Keratinocyte (primary cell): ENCODE data around the gene PCCA. TPM values are rescaled to one million over a fixed set of nuclear protein-coding genes. Genes with fewer than 3 reads are reported as not detected.
"Not testable (repeated sequence)": the region's sequence is repeated elsewhere in the genome, so short reads cannot be mapped to it uniquely, and the experiment has no call there.

Experiments
- DNase-seq: peaks from one replicate; pipeline ENCODE4 v3.0.0-alpha.2; 2011; ENCODE audit warnings: low read depth, missing footprints, low spot score
- FAIRE-seq: peaks from 2 replicates; lab custom pipeline; 2011; peaks lifted over from hg19 to GRCh38; lab: Jason Lieb, UNC
- H2AFZ ChIP-seq: 2 replicates; pipeline ENCODE4 v1.6.0; 2012; ENCODE audit warnings: low read length, control low read depth, inconsistent platforms; ENCODE audit not compliant: control insufficient read depth
- H3K27ac ChIP-seq: 2 replicates; pipeline ENCODE4 v1.5.1; 2011; ENCODE audit warnings: low read length; ENCODE audit not compliant: control insufficient read depth, insufficient read depth
- H3K27me3 ChIP-seq: 3 replicates; pipeline ENCODE4 v1.6.0; 2011; ENCODE audit warnings: low read length; ENCODE audit not compliant: control insufficient read depth, insufficient read depth; ENCODE audit errors: extremely low read depth
- H3K36me3 ChIP-seq, 2 experiments: 2 replicates in 1 of 2; 3 replicates in 1 of 2; pipeline ENCODE4 v1.5.1; 2011; ENCODE audit warnings: low read length in 2 of 2, mild to moderate bottlenecking in 1 of 2; ENCODE audit not compliant: control insufficient read depth in 2 of 2, insufficient read depth in 2 of 2; ENCODE audit errors: extremely low read depth in 1 of 2
- H3K4me1 ChIP-seq: 3 replicates; pipeline ENCODE4 v1.5.1; 2011; ENCODE audit warnings: low read length; ENCODE audit not compliant: control insufficient read depth, insufficient read depth; ENCODE audit errors: extremely low read depth
- H3K4me2 ChIP-seq: 3 replicates; pipeline ENCODE4 v1.6.0; 2011; ENCODE audit warnings: low read depth, low read length; ENCODE audit not compliant: control insufficient read depth, insufficient read depth; ENCODE audit errors: extremely low read depth
- H3K4me3 ChIP-seq, 3 experiments: fragments of 200-600 bp in 1 of 3; sonication (generic) in 1 of 3; 2 replicates in 2 of 3; 3 replicates in 1 of 3; pipeline ENCODE4 v1.5.1; 2011 to 2016; ENCODE audit warnings: low read length in 3 of 3, mild to moderate bottlenecking in 3 of 3, control low read depth in 2 of 3, inconsistent platforms in 1 of 3, low read depth in 1 of 3, mixed read lengths in 1 of 3, mixed run types in 1 of 3, moderate library complexity in 1 of 3; ENCODE audit not compliant: control insufficient read depth in 2 of 3, insufficient read depth in 2 of 3; ENCODE audit errors: extremely low read depth in 1 of 3
- H3K79me2 ChIP-seq: 2 replicates; pipeline ENCODE4 v1.6.0; 2012; ENCODE audit warnings: low read length; ENCODE audit not compliant: control insufficient read depth, insufficient read depth
- H3K9ac ChIP-seq: 3 replicates; pipeline ENCODE4 v1.6.0; 2011; ENCODE audit warnings: low read length; ENCODE audit not compliant: control insufficient read depth, insufficient read depth; ENCODE audit errors: extremely low read depth
- H3K9me1 ChIP-seq: 3 replicates; pipeline ENCODE4 v1.6.0; 2011; ENCODE audit warnings: low read length; ENCODE audit not compliant: control insufficient read depth, insufficient read depth; ENCODE audit errors: extremely low read depth
- H3K9me3 ChIP-seq: 2 replicates; pipeline ENCODE4 v1.5.1; 2012; ENCODE audit warnings: low read depth, low read length; ENCODE audit not compliant: control insufficient read depth
- H4K20me1 ChIP-seq: 3 replicates; pipeline ENCODE4 v1.6.0; 2011; ENCODE audit warnings: low read length; ENCODE audit not compliant: control insufficient read depth, insufficient read depth; ENCODE audit errors: extremely low read depth
- EZH2 ChIP-seq: IDR thresholded peaks from one replicate; pipeline ENCODE4 v1.6.1; 2012; ENCODE audit warnings: inconsistent platforms, mild to moderate bottlenecking, low read length, moderate library complexity
- dilution Hi-C: fragments of 300-500 bp; cut with MboI; formaldehyde crosslinking; loops from one replicate; pipeline ENCODE4 v1.7.0; 2020; ENCODE audit warnings: low sequenced_read_pairs; ENCODE audit not compliant: extremely low pct_ligation_motif_present
- polyA plus RNA-seq, 5 experiments: library from polyadenylated mRNA; depleted of rRNA in 3 of 5; stranded (reverse) in 3 of 5; stranded (forward) in 1 of 5; unstranded in 1 of 5; fragments of >200 nt; gene quantifications; 1 replicate in 1 of 5; 2 replicates in 3 of 5; 3 replicates in 1 of 5; pipeline versions ENCODE4 v1.2.1 to v1.2.3, GENCODE V29; 2011 to 2012; ENCODE audit warnings: missing spikeins in 2 of 5, low read depth in 1 of 5, low replicate concordance in 1 of 5
- TF ChIP-seq, protein P1 (sequence below), 3 experiments: IDR thresholded peaks in 1 of 3; conservative IDR thresholded peaks in 1 of 3; optimal IDR thresholded peaks in 1 of 3; 2 replicates in 2 of 3; 3 replicates in 1 of 3; pipeline versions ENCODE3 to v1.5.1; 2011; ENCODE audit warnings: low read length in 3 of 3, mild to moderate bottlenecking in 3 of 3, moderate library complexity in 2 of 3, control low read depth in 1 of 3, inconsistent platforms in 1 of 3; ENCODE audit not compliant: insufficient read depth in 2 of 3; ENCODE audit errors: extremely low read depth in 1 of 3

Gene PCCA
- polyA plus RNA-seq, 1 donor (not counting 4 experiments of a cell fraction or from before 2014, with no cell fraction given) = 8.1 TPM

DNA sequence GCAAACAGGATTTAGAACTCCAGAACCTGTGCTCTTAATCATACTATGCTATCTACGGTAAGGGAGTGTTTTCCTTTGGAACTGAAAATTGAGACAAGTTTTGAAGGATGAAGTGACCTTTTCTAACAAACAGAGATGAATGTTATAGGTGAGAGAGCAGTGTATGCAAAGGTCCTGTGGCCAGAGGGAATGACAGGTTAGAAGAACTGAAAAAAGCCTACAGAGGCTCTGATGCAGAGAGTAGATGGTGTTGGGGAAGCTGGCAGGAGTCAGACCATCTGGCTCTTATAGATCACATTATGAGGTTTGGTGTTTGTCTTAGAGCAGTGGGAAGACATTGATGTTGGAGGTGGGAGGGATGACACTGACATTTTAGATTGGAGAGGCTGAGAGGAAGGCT lies 2.0 kb downstream of the PCCA start:
- H3K9ac ChIP-seq = no peak overlapping the region
- peaks cover 10% of the 10 kb centered on the region for H3K79me2 ChIP-seq
- no peak overlapping the region for H3K4me2 ChIP-seq
- H3K27ac ChIP-seq = no peak overlapping the region
- no peak overlapping the region for H2AFZ ChIP-seq
- dilution Hi-C loops = no loop called here
- no peak overlapping the region for H3K4me3 ChIP-seq
- H3K9me3 ChIP-seq = no peaks in the 10 kb centered on the region
- H3K36me3 ChIP-seq = peaks cover 0 to 2% of the 10 kb centered on the region in 2 experiments
- no peaks in the 10 kb centered on the region for H4K20me1 ChIP-seq
- no peak for TF ChIP-seq EZH2
- TF ChIP-seq, protein P1, sequence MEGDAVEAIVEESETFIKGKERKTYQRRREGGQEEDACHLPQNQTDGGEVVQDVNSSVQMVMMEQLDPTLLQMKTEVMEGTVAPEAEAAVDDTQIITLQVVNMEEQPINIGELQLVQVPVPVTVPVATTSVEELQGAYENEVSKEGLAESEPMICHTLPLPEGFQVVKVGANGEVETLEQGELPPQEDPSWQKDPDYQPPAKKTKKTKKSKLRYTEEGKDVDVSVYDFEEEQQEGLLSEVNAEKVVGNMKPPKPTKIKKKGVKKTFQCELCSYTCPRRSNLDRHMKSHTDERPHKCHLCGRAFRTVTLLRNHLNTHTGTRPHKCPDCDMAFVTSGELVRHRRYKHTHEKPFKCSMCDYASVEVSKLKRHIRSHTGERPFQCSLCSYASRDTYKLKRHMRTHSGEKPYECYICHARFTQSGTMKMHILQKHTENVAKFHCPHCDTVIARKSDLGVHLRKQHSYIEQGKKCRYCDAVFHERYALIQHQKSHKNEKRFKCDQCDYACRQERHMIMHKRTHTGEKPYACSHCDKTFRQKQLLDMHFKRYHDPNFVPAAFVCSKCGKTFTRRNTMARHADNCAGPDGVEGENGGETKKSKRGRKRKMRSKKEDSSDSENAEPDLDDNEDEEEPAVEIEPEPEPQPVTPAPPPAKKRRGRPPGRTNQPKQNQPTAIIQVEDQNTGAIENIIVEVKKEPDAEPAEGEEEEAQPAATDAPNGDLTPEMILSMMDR (optimal IDR thresholded peaks at IDR 0.05 in 1 of 3, IDR thresholded peaks at IDR 0.05 in 1 of 3, conservative IDR thresholded peaks at IDR 0.05 in 1 of 3; ENCODE audit: extremely low read depth in 1 of 3, insufficient read depth in 2 of 3, low read length in 3 of 3) = no peak
- no peaks in the 10 kb centered on the region for H3K27me3 ChIP-seq
- DNase-seq = no peak
- FAIRE-seq = no peak
- no peaks in the 10 kb centered on the region for H3K4me1 ChIP-seq
- no peaks in the 10 kb centered on the region for H3K9me1 ChIP-seq

DNA sequence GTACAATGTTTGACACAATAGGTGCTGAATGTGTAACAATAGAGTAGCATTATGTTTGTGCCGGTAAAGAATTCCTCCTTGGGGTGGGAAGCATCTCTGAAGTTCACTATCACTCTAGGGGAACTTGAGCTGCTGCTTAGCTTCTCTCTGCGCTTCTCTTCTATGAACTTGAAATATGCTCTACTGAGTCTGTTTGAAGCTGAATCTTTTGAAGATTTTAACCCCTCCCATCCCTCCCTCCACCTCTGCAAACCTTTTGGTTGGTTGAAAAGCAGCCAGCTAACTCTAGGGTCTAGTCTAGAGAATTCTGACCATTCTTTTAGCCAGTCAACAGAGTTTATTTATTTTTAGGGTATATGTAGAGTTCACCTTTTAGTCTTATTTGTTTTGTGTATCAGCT lies 2.5 kb downstream of the PCCA start:
- dilution Hi-C loops = no loop called here
- TF ChIP-seq, protein P1 (optimal IDR thresholded peaks at IDR 0.05 in 1 of 3, IDR thresholded peaks at IDR 0.05 in 1 of 3, conservative IDR thresholded peaks at IDR 0.05 in 1 of 3; ENCODE audit: extremely low read depth in 1 of 3, insufficient read depth in 2 of 3, low read length in 3 of 3) = no peak
- no peak for TF ChIP-seq EZH2
- Histone ChIP-seq H3K27me3 (no peaks in the 10 kb centered on the region), H4K20me1 (no peaks in the 10 kb centered on the region), H3K9ac (no peak overlapping the region), H3K9me1 (no peaks in the 10 kb centered on the region), H3K4me1 (no peaks in the 10 kb centered on the region), H3K4me3 (no peak overlapping the region), H3K36me3 (peaks cover 0 to 2% of the 10 kb centered on the region in 2 experiments), H3K9me3 (no peaks in the 10 kb centered on the region), H3K4me2 (no peak overlapping the region), H3K27ac (no peak overlapping the region), H3K79me2 (peaks cover 10% of the 10 kb centered on the region), H2AFZ (no peak overlapping the region)
- FAIRE-seq (no peak), DNase-seq (no peak)

DNA sequence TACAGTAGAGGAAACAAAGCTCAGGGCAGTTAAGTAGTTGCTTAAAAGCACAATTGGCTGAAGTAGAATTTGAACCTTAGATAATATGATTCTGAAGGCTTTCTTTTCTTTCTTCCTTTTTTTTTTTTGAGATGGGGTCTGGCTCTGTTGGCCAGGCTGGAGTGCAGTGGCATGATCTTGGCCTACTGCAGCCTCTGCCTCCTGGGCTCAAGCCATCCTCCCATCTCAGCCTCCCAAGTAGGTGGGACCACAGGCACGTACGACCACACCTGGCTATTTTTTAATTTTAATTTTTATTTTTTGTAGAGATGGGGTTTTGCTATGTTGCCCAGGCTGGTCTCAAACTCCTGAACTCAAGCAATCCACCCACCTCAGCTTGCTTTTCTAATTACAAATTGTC lies 3.4 kb downstream of the PCCA start:
- H3K9ac ChIP-seq, FAIRE-seq, H3K27me3 ChIP-seq, H3K79me2 ChIP-seq, H3K4me1 ChIP-seq, dilution Hi-C loops, H2AFZ ChIP-seq, H4K20me1 ChIP-seq, H3K9me3 ChIP-seq, H3K9me1 ChIP-seq, H3K27ac ChIP-seq, DNase-seq, H3K4me2 ChIP-seq, H3K36me3 ChIP-seq, H3K4me3 ChIP-seq: not testable (repeated sequence)
